ENCODE results near the gene ACAN. TPM values are rescaled to one million over a fixed set of nuclear protein-coding genes. Genes with fewer than 3 reads are reported as not detected.

ACAN gene
- 1 to 10 TPM; 2.3 to 3.0 (median 2.7) TPM for polyA plus RNA-seq (ENCODE audit: insufficient read length in 3 of 3)
- long read RNA-seq, donor 1: 0 reads
- long read RNA-seq, donor 2: 0 reads
- long read RNA-seq, donor 3: 0 reads
- long read RNA-seq, donor 4, partial matches to known transcripts: 0 of 1 reads
- long read RNA-seq, donor 4, other reads (novel, unspliced or antisense): 0 of 1 reads
- long read RNA-seq, donor 5: 0 reads
- long read RNA-seq, donor 6: 0 reads
- long read RNA-seq, donor 7: 0 reads
- long read RNA-seq, donor 8: 0 reads
- long read RNA-seq, donor 9: 0 reads
- long read RNA-seq, donor 10: 0 reads
- long read RNA-seq, donor 11, partial matches to known transcripts: 0 of 1 reads
- long read RNA-seq, donor 11, other reads (novel, unspliced or antisense): 0 of 1 reads
- long read RNA-seq, donor 12, full-length matches to known transcripts: 2 of 2 reads
- long read RNA-seq, donor 12, partial matches to known transcripts: 0 of 2 reads
- long read RNA-seq, donor 12, other reads (novel, unspliced or antisense): 0 of 2 reads
- long read RNA-seq, donor 13, partial matches to known transcripts: 0 of 1 reads
- long read RNA-seq, donor 13, other reads (novel, unspliced or antisense): 0 of 1 reads
- long read RNA-seq, donor 14: 0 reads
- long read RNA-seq, donor 15: 0 reads
- long read RNA-seq, donor 16: 0 reads

DNA sequence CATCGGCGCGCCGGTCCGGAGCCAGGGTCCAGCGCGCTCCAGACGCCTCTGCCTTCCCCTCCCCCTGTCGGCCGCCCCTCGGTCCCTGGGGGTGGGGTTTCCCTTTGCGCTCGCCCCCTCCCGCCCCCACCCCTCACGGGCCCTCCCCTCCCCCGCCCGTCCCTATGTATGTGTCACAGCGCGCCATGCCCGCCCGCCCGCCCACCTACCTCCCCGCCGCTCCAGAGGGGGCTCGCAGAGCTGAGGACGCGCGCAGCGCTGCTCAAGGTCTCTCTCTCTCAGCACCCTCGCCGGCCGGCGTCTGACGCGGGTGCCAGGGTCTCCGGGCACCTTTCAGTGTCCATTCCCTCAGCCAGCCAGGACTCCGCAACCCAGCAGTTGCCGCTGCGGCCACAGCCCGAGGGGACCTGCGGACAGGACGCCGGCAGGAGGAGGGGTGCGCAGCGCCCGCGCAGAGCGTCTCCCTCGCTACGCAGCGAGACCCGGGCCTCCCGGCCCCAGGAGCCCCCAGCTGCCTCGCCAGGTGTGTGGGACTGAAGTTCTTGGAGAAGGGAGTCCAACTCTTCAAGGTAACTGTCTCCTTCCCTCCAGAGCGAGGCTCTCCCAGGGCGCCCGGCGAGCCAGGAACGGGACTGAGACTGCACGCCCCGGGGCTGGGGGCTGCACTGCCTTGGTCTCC lies at the start of gene ACAN:
Gene ACAN (plus strand): TSS at position 196 of the 679 bp plus-strand sequence. CDS start 32,771 bp downstream, outside the sequence.
- DNase-seq: peak; percentile 24

DNA sequence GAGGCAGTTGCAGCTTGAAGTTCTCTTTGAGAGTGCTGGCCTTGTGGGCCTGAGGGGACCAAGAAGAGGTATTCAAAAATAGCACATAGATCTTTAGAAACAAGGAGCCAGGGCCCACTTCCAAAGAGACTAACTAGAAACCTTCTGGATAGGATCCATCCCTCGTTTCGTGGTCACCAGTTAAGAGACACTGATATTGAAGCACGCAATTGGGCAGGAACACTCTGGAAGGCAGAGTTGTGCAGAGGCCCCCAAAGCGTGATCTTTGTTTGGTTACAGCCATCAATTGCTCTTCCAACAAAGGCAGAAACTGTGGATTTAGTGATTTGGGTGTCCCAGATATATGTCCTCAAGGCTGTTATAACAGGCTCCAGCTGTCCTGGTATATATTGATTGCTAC lies 46.7 kb upstream of the ACAN start:
- DNase-seq: no peak

DNA sequence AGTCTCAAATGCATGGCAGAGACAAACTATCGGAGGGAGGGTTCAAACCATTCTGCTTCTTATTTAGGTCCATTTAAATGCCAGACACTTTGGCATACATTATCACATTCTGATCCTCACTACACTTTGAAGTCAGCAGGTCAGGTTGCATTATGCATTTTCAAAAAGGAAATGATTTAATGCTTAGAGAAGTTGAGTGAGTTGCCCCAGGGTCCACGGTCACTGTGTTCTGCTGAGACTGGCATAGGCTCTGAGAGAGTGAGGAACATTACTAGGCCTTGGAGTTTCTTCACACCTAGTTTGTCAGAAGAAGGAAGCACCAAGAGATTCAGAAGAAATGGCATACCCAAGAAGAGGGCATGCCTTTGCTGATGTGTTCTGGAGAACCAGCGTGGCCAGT lies 46.3 kb upstream of the ACAN start:
- no peak for DNase-seq

DNA sequence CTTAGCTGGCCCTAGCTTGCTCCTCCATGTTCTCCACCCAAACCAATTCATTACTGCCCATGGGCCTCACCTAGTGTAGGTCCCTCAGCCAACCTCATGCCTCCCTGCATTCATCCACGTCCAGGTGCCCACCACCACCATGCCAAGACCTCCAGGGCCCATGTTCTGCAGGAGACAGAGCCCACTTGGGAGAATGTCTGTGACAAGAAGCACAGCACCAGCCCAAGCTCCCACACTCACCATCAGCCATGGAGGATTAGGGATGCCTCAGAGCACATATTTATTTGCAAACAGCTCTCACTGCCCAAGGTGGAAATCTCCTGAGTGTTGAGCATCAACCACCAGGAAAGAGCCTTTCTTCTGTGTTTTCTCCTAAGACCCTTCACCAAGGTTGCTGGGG lies 43.4 kb upstream of the ACAN start:
- no peak for DNase-seq

DNA sequence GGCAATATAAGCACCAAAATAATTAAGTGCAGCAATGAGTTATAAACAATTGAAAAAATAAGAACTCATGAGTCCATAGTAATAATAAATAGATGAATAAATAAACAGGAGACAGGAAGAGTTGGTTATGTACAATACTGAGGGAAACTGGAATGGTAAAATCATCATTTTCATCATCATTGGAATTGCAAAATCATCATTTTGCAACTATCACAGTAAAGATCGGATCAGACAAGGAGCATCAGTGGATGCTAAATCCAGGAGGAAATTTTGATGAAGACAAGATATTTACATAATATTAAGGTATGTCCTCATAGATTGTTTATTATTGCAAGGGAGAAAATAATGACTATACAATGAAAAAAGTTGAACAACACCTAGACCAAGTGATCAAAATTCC lies 38.8 kb upstream of the ACAN start:
- no peak for DNase-seq

DNA sequence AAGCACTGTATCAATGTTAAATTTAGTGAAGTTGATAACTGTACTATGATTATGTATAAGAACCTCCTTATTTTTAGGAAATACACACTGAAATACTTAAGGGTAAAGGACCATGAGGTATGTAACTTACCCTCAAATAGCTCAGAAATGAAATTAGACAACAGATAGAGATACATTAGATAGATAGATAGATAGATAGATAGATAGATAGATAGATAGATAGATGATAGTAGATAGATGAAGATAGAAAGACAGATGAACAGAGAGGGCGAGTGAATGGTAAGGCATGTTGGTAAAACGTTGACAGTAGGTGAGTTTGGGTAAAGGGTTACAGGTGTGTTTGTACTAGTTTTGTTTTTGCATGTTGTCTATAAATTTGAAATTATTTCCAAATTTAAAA lies 38.0 kb upstream of the ACAN start:
- DNase-seq: no peak

DNA sequence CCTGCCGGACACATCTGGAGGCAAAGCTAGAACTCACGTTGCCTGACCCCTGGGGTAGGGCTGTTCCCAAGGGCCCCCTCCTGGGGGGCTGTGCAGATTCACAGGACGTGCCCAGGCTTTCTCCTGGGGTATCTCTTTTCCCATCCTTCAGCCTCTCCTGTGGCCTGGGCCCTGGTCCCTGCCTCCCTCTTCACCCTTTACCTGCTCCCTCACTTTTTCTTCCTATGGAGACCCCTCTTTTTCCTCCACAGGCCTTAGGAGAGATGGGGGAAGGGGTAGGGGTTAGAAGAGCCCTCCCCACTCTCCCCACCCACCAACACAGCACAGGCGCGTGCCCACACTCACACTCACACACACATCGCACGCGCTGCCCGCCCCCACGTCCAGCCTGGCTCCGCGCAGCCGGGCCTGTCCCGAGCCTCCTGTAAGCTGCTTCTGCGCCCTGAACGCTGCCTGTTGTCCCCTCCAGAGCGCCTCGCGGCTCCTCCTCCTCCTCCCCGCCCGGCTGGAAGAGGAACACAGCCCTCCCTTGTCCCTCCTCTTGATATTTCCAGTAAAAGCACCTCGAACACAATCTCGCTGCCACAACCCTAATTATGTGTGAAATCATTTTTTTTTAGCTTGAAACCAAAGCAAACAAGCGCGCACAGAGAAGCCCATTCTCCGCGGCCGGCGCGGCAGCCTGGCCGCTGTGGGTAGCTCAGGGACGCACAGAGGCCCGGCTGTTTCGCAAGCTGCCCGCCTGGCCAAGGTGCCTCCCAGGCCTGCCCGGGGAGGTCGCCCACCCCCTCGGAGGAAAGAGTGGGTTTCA lies 33.9 kb upstream of the ACAN start:
- peak; percentile 10 for DNase-seq

DNA sequence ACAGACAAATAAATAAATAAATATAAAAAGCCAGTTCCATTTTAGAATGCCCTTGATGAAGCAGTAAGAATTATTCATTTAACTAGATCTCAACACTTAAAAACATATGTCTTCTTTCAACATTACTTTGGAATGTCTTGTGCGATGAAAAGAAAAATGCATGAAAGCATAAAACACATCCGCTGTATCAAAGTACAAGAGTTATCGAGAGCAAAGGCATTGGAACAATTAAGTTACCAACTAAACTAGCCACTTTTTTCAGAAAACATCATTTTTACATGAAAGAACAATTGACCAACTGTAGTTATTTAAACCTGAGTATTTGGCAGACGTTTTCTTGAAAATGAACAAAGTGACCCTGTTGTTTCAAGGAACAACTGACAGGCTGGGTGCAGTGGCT lies 27.5 kb upstream of the ACAN start:
- no peak for DNase-seq

DNA sequence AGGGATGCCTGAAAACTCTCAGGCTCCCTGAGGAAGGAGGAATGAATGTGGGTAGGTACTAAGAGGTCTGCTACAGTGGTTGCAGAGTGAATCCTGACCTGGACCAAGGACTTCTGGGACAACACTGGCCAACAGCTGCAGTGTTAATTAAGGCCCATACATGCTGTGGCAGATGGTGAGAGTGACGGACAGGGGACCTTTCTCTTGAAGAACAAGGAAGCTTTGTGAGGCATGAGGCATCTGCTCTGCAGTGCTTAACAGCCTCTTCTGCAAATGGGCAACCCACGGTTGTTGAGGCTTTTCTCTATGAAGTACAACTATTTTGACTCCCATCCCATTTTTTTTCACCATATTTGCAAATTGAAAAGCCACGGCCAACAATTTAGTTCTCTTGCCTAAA lies 26.6 kb upstream of the ACAN start:
- no peak for DNase-seq

DNA sequence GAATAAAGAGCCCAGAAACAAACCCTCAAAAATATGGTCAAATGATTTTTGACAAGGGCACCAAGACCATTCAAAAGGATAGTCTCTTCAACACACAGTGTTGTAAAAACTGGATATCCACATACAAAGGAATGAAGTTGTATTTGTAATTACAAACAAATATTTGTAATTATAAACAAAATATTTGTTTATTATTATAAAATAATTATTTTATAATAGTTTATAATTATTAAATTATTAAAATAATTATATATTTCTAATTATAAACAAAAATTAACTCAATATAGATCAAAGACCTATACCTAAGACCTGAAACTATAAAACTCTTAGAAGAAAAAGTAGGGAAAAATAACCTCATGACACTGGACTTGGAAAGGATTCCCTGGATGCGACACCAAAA lies 23.3 kb upstream of the ACAN start:
- no peak for DNase-seq

DNA sequence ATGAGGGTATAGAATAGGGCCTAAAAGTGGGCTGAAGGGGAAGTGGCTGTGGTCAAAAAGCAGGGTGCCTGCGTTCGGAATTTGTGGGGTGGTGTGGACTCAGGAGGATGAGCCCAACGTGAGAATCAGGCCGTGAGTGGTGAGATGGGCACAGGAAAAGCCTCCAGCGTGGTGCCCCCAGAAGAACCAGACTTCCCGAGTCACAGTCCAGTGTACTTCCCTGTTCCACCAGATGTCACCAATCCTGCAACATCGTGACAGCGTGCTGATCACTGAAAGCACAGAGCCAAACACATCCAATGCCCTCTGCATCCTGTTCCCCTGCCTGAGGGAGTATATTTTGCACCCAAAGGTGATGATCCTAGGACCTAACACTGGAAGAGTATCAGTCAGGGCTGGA lies 20.8 kb upstream of the ACAN start:
- no peak for DNase-seq

DNA sequence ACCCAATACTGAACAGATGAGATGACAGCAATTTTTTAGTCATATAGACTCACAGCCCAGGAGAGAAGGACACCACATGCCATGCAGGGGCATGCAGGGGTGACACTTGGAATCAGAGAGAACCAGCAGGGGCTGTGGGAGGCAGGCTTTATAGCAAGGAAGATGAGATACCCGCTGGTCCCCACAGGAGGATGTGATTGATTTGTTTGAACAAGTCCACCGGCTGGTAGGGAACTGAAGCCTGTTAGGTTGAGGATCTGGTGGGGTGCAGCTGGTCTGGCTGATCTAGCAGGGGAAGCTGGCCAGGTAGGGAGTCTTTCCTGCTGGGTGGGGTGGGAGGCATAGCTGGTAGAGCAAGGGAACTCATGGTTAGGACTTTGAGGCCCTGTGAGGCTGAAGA lies 18.0 kb upstream of the ACAN start:
- DNase-seq: no peak

DNA sequence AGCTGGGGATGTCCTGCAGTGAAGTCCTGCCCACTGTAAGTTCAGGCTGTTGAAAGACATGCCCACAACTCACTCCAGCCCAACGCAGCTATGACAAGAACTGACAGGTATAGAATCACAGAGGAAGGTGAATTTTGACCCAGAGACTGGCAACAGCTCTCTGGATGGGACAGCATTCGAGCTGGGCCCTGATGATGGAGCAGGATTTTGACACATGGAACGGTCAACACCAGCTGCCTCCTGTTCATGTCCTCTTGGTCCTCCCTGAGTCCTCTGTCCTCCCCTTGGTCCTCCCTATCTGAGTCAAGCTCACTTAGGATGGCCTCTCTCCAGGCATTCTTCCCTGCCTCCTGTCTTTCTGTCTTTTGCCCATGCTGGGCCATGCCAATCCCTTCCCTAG lies 15.2 kb upstream of the ACAN start:
- no peak for DNase-seq

DNA sequence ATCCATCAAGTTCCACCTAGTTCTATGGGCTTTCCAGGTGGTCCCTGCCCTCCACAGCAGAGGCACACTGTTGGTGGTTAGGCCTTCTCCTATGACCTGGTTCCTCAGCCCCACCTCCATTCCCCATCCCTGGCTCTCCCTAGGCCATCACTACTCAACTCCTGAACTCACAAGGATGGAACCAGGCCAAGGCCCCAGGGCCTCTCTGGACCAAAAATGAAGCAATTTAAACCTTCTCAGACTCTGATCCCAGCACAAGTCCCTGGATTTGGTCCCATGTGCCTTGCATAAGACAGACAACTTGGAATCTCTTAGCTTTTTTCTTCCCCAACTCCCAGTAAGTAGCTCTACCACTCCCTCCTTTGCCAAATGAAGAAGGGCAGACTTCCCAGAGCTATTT lies 14.4 kb upstream of the ACAN start:
- no peak for DNase-seq

DNA sequence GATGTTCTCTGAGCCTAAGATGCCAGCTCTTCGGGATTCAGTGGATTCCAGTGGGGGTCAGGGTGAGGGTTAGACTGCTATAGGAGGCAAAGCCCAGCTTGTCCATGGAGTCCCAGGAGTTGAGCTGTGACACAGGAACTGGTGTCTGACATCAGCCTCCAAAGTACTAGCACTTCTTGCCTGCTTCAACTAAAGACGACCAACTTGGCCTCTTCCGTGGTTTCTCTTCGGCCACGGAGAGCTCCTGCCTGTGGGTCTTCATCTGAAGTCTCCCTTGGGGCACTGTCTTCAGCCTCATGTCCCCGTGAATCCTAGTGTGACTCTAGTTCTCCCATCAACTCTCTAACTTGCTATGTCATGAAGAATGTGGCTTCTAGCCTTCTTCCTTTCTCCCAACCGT lies 12.8 kb upstream of the ACAN start:
- no peak for DNase-seq

DNA sequence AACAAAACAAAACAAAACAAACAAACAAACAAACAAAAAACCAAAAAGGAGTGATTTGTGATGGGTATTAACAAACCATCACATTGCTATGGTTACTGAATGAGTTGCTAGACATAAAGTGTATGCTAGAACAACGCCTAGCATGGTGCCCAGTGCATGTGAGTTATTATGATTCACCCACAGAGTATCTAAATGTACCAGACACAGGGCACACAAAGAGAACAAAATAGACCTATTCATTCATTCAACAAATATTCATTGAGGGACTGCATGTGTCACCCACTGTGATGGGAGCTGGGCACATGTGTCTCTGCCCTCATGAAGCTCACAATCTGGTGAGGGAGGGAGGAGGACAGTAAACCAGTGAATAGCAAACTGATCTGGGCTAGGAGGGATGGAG lies 11.6 kb upstream of the ACAN start:
- DNase-seq: no peak

DNA sequence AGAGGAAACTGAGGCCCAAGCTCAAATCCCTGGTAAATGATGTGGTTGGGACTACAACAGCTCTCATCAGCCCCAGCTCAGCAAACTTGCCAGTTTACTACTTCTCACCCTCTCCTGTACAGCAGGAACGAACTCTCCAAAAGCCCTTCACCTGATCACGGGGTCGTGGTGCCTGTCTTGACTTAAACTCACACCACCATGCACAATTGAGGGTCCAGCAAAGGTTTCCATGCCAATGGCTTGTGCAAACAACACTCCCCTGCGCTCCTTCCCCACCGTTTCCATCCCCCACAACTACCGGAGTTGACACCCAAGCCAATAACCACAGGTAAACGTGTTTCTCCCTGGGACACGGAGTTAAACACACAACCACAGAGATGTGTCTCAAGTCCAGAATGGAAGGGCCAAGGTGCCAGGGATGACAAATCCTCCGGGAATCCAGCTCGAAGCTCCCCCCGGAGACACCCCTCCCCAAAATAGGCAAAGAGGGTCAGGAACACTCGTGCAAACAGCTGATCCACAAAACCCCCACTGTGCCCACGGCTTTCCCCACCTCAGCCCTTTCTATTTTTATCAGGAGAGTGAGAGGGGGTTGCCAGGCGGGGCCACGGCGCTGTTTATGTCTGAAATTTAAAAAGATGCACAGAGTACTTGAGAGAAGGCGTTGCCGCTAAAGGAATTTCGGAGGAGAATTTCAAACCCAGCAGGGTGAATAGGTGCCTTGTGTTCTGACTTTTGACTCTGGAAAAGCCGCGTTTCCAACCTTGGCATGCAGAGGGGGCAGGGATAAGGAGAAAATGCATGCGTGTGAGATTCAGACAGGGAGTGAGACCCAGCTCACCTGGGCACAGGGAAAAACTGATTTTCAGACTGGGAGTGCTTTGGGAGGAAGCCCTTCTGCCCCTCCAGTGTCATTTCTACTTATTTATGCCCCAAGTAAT lies 10.6 kb upstream of the ACAN start:
- DNase-seq: no peak

DNA sequence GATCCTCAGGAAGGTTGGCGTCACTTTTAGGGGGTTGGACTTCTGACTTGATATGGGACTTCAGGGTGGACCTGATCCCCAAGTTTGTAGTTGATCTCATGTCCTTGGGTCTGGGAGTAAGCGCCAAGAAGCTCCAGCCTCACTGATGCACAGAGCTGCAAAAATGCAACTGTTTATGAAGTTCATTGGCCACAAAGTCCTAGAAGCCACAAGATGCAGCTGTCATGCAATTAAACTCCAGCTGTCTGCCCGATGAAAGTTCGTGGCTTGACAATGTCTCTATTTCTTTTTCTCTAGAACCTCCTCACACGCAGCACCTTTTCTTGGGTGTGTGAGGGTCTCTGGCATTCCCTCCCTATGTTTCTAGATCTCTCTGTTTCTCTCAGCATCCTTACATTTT lies 9.2 kb upstream of the ACAN start:
- no peak for DNase-seq

DNA sequence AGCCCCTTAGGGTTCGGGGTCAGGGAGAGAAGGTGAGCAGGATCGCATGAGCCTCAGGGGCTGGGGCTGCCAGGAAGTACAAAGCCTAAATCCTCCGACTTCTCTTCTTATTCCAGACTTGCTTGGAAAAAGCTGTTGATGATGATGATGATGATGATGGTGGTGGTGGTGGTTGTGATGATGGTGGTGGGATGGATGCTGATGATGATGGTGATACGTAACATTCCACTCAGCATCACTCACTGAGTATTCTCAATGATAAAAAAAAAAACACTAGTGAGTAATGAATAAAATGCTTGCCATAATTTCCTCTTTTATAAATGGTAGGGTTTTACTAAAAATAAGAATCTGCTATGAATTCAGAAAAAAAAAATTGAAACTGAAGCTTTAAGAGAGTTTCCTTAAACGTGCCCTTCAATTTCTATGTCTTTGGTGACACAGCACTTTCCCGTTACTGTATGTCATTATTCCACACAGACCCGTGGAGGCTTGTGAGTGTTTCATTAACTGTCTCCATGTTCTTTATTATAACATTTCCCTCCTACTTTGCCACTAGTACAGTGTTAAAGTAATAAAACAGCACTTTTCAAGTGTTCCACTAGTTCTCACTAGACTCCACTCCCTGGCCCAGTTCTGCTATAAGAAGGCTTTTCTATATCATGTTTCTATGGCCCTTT lies 5.4 kb upstream of the ACAN start:
- DNase-seq: no peak

DNA sequence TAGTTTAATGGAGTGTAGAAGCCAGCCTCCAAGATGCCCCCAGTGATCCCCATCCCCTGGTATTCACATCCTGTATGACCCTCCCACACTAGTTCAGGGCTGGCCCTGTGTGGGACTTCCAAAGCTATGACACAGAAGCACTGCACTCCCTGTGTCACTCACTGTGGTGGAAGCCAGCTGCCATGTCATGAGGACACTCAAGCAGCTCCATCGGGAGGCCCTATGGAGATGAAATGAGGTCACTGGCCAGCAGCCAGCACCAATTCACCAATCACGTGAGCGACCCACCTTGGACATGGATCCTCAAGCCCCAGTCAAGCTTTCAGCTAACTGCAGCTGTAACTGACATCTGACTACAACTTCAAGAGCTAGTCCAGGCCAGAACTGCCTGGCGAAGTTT lies 3.9 kb upstream of the ACAN start:
- DNase-seq: no peak

DNA sequence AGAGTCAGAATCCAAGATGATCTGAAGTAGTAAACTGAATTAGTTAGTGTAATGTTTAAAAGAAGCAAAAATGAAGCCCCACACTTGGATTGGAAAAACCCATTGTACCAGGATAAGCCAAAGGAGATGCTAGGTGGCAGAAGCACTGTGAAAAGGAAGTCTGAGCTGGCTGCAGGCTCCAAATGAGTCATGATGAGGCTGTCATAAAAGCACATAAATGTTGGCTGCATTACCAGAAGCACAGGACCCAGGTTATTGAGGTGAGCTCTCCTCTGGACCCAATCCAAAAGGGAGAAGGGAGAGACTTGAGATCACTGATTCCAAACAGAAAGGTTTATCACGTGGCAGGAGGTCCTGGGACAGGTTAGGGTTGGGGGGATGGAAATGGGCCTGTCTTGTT lies 3.2 kb upstream of the ACAN start:
- no peak for DNase-seq
